Keratinocyte (primary cell): ENCODE measurements around the gene RTP1.

Source experiments
- CTCF ChIP-seq, 3 experiments: IDR thresholded peaks in 1 of 3; conservative IDR thresholded peaks in 1 of 3; optimal IDR thresholded peaks in 1 of 3; 2 replicates in 2 of 3; 3 replicates in 1 of 3; pipeline versions ENCODE3 to v1.5.1; 2011; ENCODE audit warnings: low read length in 3 of 3, mild to moderate bottlenecking in 3 of 3, moderate library complexity in 2 of 3, control low read depth in 1 of 3, inconsistent platforms in 1 of 3; ENCODE audit not compliant: insufficient read depth in 2 of 3; ENCODE audit errors: extremely low read depth in 1 of 3
- EZH2 ChIP-seq: IDR thresholded peaks from one replicate; pipeline ENCODE4 v1.6.1; 2012; ENCODE audit warnings: inconsistent platforms, mild to moderate bottlenecking, low read length, moderate library complexity

GRCh38 chr3:187198490-187198889 is 1.2 kb downstream of the RTP1 start:
- TF ChIP-seq EZH2 (no peak), CTCF (optimal IDR thresholded peaks at IDR 0.05 in 1 of 3, IDR thresholded peaks at IDR 0.05 in 1 of 3, conservative IDR thresholded peaks at IDR 0.05 in 1 of 3; ENCODE audit: extremely low read depth in 1 of 3, insufficient read depth in 2 of 3, low read length in 3 of 3) (no peak)
